Pancreas (tissue), 10 donors: ENCODE data around the gene GLTPD2. TPM values are rescaled to one million over a fixed set of nuclear protein-coding genes. Genes with fewer than 3 reads are reported as not detected.

Experiments used
- ATAC-seq, 4 donors: fragments of 200-7000 bp; cut with Tn5 transposase; one replicate each; pipeline versions ENCODE4 v1.8.0 to v1.9.1; 2020; ENCODE audit warnings: mild to moderate bottlenecking in 4 of 4, moderate library complexity in 4 of 4
- DNase-seq, 6 donors: peaks; one replicate each; pipeline ENCODE4 v3.0.0-alpha.2; 2020
- FAIRE-seq: peaks from 2 replicates; lab custom pipeline; 2012; peaks lifted over from hg19 to GRCh38; lab: Jason Lieb, UNC
- H3K27ac ChIP-seq, 4 donors: fragments of 200-600 bp; sonication (generic); 1 replicate in 3 of 4; 2 replicates in 1 of 4; pipeline versions ENCODE4 v1.5.0 to v1.8.0; 2020
- H3K27me3 ChIP-seq, 4 donors: fragments of 200-600 bp; one replicate each; pipeline ENCODE4 v1.8.0; 2021
- H3K36me3 ChIP-seq, 3 donors: fragments of 200-600 bp; sonication (generic) in 1 of 3; one replicate each; pipeline versions ENCODE4 v1.5.0 to v1.8.0; 2020 to 2021
- H3K4me1 ChIP-seq, 3 donors: fragments of 200-600 bp; one replicate each; pipeline ENCODE4 v1.8.0; 2021
- H3K4me3 ChIP-seq, 4 donors: fragments of 200-600 bp; sonication (generic) in 2 of 4; one replicate each; pipeline versions ENCODE4 v1.5.0 to v1.8.0; 2020 to 2021
- H3K9me3 ChIP-seq, 4 donors: fragments of 200-600 bp; one replicate each; pipeline ENCODE4 v1.8.0; 2021
- CTCF ChIP-seq, 4 donors: fragments of 200-600 bp; sonication (generic) in 3 of 4; IDR thresholded peaks; one replicate each; pipeline versions ENCODE4 v1.5.0 to v1.8.0; 2021; ENCODE audit warnings: antibody characterized with exemption in 4 of 4
- WGBS, 2 donors: extraction: QIAGEN DNeasy Blood & Tissue Kit; methylation state at CpG; one replicate each; pipeline ENCODE4 v1.1.7; 2013; 5-methylcytosine and 5-hydroxymethylcytosine counted together
- intact Hi-C, 3 donors: fragments of 100-400 bp; cut with DNase I; formaldehyde crosslinking; loops; one replicate each; pipeline versions ENCODE4 v1.11.1 to v1.14.2; 2022
- polyA plus RNA-seq, 2 donors: library from polyadenylated mRNA; stranded (reverse); fragments of 200-250 nt; gene quantifications; one replicate each; pipeline ENCODE4 v1.2.3, GENCODE V29; 2013
- total RNA-seq, 6 donors: library from RNA; stranded (reverse); fragmentation: NEBNext Ultra II Directional in 4 of 6; extraction: Animal tissue kit (Norgen Biotek cat#: 25700) in 4 of 6; gene quantifications; one replicate each; pipeline versions ENCODE4 v1.2.1 to v1.2.4, GENCODE V29; 2021 to 2023
- donor health status: healthy with polysubstance abuse.
- donor health status: DM: no; HTN: no; CAD: no; lungs with moderate emphysema.
- donor health status: DM: no; HTN: no; CAD: no.
- donor health status: control.
- donor health status: control.
- donor health status: Bipolar disorder and iron deficiency.
- donor health status: DM: yes; HTN: yes; CAD: no.
- donor health status: DM: no; HTN: no; CAD: no.
- donor health status: DM: no; HTN: no; CAD: no.
- donor health status: DM: yes; HTN: yes; CAD: no.

Gene GLTPD2
- total and polyA plus RNA-seq, 8 donors: 0.23 to 0.39 TPM; not detected in 6

GRCh38 chr17:4741544-4741943 is 47.2 kb upstream of the GLTPD2 start:
- no peaks in the 10 kb centered on the region for H3K9me3 ChIP-seq
- whole genome bisulfite sequencing, 2 donors: 94 to 95% methylated on average over 8 of the region's 8 CpGs
- H3K4me1 ChIP-seq: peaks cover 0 to 6% (median 0%) of the 10 kb centered on the region in 3 donors
- TF ChIP-seq CTCF (IDR thresholded peaks at IDR 0.05): no peak
- H3K36me3 ChIP-seq: no peaks in the 10 kb centered on the region
- FAIRE-seq (no peak), DNase-seq (no peak), ATAC-seq (no peak)
- no peak overlapping the region for H3K4me3 ChIP-seq
- intact Hi-C loops: no loop called here
- no peak overlapping the region for H3K27ac ChIP-seq
- H3K27me3 ChIP-seq: peaks cover 0 to 7% (median 0%) of the 10 kb centered on the region in 4 donors

- ATAC-seq (no peak), DNase-seq (no peak), FAIRE-seq (no peak)
- Histone ChIP-seq H3K27me3 (peaks cover 0 to 7% (median 0%) of the 10 kb centered on the region in 4 donors), H3K9me3 (no peaks in the 10 kb centered on the region), H3K27ac (no peak overlapping the region), H3K36me3 (no peaks in the 10 kb centered on the region), H3K4me3 (no peak overlapping the region), H3K4me1 (peaks cover 0 to 6% (median 0%) of the 10 kb centered on the region in 3 donors)
- no peak for TF ChIP-seq CTCF (IDR thresholded peaks at IDR 0.05)
- WGBS, 2 donors: 85 to 91% methylated on average over 9 of the region's 9 CpGs
- intact Hi-C loops: no loop called here
Measured at GRCh38 chr17:4742133-4742532, 46.6 kb upstream of the GLTPD2 start.

GRCh38 chr17:4742629-4743028 is 46.1 kb upstream of the GLTPD2 start:
- no peaks in the 10 kb centered on the region for H3K36me3 ChIP-seq
- H3K27ac ChIP-seq: no peak overlapping the region
- peaks cover 0 to 6% (median 0%) of the 10 kb centered on the region in 3 donors for H3K4me1 ChIP-seq
- H3K9me3 ChIP-seq: no peaks in the 10 kb centered on the region
- DNase-seq (no peak), ATAC-seq (no peak), FAIRE-seq (no peak)
- WGBS, 2 donors: 84 to 88% methylated on average over 9 to 10 of the region's 10 CpGs
- H3K27me3 ChIP-seq: peaks cover 0 to 7% (median 0%) of the 10 kb centered on the region in 4 donors
- H3K4me3 ChIP-seq: no peak overlapping the region
- no peak for TF ChIP-seq CTCF (IDR thresholded peaks at IDR 0.05)
- intact Hi-C loops: no loop called here

DNA sequence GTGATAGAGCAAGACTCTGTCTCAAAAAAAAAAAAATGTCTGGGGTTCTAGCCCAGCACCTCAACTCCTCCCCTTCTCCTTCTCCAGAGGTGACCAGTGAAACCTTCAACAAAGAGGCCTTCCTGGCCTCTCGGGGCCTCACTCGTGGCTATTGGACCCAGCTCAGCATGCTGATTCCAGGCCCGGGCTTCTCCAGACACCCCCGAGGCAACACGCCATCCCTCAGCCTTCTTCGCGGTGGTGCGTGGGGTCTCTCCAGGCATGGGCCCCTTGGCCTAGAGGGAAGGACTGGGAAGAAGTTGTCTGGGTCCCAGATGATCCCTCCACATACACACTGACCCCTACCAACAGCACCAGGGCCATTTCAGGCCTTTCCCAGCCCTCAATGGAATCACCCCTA is 45.5 kb upstream of the GLTPD2 start:
- FAIRE-seq (no peak), ATAC-seq (no peak), DNase-seq (no peak)
- H3K4me1 ChIP-seq: peaks cover 0 to 4% (median 0%) of the 10 kb centered on the region in 3 donors
- H3K27ac ChIP-seq: no peak overlapping the region
- intact Hi-C loops: no loop called here
- H3K36me3 ChIP-seq: no peaks in the 10 kb centered on the region
- no peak overlapping the region for H3K4me3 ChIP-seq
- WGBS, 2 donors: 90% methylated on average over 8 of the region's 8 CpGs
- peaks cover 0 to 7% (median 0%) of the 10 kb centered on the region in 4 donors for H3K27me3 ChIP-seq
- TF ChIP-seq CTCF (IDR thresholded peaks at IDR 0.05): no peak
- no peaks in the 10 kb centered on the region for H3K9me3 ChIP-seq

DNA sequence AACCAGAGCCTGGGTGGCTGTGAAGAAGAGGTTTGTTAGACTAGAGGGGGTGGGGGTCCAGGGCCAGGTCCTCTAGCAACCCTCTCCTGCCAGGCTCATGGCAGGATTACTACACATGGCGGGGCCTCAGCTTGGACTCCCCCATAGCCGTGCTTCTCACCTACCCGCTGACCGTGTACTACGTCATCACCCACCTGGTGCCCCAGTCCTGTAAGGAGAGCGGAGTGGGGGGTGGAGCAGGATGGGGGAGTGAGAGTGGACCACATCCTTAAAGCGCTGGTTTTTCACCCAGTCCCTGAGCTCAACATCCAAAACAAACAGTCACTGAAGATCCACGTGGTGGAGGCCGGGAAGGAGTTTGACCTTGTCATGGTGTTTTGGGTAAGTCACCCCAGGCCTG is 44.9 kb upstream of the GLTPD2 start:
- DNase-seq: no peak
- Histone ChIP-seq H3K36me3 (no peaks in the 10 kb centered on the region), H3K4me1 (no peaks in the 10 kb centered on the region), H3K4me3 (no peak overlapping the region), H3K9me3 (no peaks in the 10 kb centered on the region), H3K27ac (no peak overlapping the region), H3K27me3 (peaks cover 0 to 7% (median 0%) of the 10 kb centered on the region in 4 donors)
- TF ChIP-seq CTCF (IDR thresholded peaks at IDR 0.05): no peak
- no peak for ATAC-seq
- no peak for FAIRE-seq
- intact Hi-C loops: no loop called here
- WGBS, 2 donors: 83 to 90% methylated on average over 9 of the region's 9 CpGs
